Tibial nerve (tissue), 4 donors: ENCODE measurements around the gene NEK11.

Experiments
- CTCF ChIP-seq, 5 experiments: fragments of 200-600 bp in 3 of 5; fragments of 450-650 bp in 2 of 5; sonication (generic) in 3 of 5; IDR thresholded peaks; one replicate each; pipeline ENCODE4 v1.5.1; 2016 to 2019; ENCODE audit warnings: antibody characterized with exemption in 5 of 5, mild to moderate bottlenecking in 3 of 5, moderate library complexity in 2 of 5
- EP300 ChIP-seq, 2 donors: sonication (generic); formaldehyde crosslinking; IDR thresholded peaks; one replicate each; pipeline ENCODE4 v1.6.1; 2017; ENCODE audit warnings: antibody characterized with exemption in 2 of 2, mild to moderate bottlenecking in 1 of 2
- POLR2A ChIP-seq, 2 donors: fragments of 450-650 bp; IDR thresholded peaks; one replicate each; pipeline ENCODE4 v1.6.1; 2017; ENCODE audit warnings: antibody characterized with exemption in 2 of 2, mild to moderate bottlenecking in 2 of 2, moderate library complexity in 2 of 2

- no peak for TF ChIP-seq CTCF (IDR thresholded peaks at IDR 0.05)
- TF ChIP-seq EP300 (IDR thresholded peaks at IDR 0.05): no peak
- TF ChIP-seq POLR2A (IDR thresholded peaks at IDR 0.05): no peak
Observed at GRCh38 chr3:131007782-131008181, 18.9 kb upstream of the NEK11 start.
